GM21786 (cell line): ENCODE measurements around the gene CNGB1.
"Not testable (repeated sequence)": the region's sequence is repeated elsewhere in the genome, so short reads cannot be mapped to it uniquely, and the experiment has no call there.

ENCODE experiments used
- ATAC-seq: cut with Tn5 transposase; IDR thresholded peaks from one replicate; pipeline ENCODE4 v1.9.1; 2021; ENCODE audit not compliant: unreplicated experiment

Gene CNGB1

GRCh38 chr16:57866529-57866918 is 104.4 kb downstream of the CNGB1 start:
- no peak for ATAC-seq

DNA sequence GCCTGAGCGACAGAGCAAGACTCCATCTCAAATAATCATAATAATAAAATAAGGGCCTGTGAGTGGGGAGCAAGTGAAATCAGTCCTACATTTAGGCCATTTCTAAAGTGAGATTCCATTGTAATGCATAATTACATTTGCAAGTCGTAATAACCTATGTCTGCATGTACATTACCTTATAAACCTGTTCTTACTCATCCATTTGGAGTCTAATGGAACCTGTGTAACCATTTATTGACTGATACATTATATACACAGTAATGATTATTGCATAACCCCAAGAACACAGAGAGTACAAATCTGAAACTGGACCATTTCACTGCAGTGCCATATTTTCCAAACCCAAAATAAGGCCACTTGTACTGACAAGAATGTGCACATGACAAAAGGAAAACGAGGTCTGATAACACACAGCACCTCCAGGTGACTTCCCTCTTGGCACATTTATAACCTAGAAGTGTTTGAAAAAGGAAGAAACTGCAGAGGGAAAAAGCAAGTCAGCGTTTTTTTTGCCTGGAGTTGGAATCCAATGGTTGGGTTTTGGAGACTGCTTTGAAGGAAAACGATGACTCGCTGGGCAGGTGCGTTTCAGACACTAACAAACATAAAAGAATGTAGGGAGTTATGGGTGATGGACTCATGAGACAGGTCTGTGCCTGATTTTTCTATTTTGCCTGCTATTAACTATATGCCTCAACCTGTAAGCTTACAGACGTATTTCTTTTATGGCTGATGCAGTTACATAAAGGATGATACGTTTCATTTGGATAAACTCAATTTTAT is 105.0 kb downstream of the CNGB1 start:
- no peak for ATAC-seq

DNA sequence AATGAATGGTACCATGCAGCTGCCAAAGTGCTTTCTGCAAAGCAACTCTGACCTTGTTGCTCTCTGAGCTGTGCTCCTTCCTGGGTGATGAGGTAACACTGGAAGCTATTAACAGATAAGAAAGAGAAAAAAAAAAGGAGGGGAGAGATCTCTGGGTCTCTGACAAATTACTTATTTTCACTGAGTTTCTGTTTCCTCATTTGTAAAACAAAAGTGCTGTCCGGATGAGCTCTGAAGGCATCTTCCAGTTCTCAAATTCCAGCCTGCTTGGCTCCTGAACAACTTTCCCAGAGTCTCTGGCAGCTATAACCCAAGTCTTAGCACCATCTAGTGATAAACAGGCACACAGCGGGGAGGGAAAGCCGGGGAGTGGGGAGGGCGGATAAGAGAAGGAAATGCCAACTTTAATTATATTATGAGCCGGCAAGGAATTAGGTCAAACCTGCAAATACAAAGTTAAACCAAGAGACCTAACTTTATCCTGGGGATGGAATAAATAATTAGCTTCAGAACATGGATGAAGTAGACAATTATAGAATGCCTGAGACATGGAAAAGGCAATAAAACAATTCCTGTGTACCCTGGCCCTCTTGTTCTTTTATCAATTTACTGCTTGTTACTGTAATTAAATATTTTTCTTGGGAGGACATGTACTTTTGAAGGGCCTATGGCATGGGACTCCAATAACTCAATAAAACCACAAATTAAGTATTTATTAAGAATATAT is 107.3 kb downstream of the CNGB1 start:
- no peak for ATAC-seq

- no peak for ATAC-seq
Observed at GRCh38 chr16:57862698-57863433, 108.1 kb downstream of the CNGB1 start.

GRCh38 chr16:57859331-57859730 is 111.6 kb downstream of the CNGB1 start:
- no peak for ATAC-seq

GRCh38 chr16:57858635-57859034 is 112.3 kb downstream of the CNGB1 start:
- ATAC-seq, result no peak

DNA sequence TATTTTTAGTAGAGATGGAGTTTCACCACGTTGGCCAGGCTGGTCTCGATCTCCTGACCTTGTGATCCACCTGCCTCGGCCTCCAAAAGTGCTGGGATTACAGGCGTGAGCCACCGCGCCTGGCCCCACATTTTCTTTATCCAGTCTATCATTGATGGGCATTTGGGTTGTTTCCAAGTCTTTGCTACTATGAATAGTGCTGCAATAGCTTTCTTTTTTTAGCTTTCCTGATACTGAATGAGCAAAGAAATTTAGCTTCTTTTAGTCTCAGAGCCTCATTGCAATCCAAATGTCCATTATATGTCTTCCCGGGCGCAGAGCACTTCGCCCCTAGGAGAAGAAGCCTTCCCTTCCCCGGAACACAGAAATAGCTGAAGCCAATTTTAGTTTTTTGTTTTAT is 112.9 kb downstream of the CNGB1 start:
- ATAC-seq, result not testable (repeated sequence)

- ATAC-seq, result no peak
Observed at GRCh38 chr16:57855188-57855587, 115.7 kb downstream of the CNGB1 start.

DNA sequence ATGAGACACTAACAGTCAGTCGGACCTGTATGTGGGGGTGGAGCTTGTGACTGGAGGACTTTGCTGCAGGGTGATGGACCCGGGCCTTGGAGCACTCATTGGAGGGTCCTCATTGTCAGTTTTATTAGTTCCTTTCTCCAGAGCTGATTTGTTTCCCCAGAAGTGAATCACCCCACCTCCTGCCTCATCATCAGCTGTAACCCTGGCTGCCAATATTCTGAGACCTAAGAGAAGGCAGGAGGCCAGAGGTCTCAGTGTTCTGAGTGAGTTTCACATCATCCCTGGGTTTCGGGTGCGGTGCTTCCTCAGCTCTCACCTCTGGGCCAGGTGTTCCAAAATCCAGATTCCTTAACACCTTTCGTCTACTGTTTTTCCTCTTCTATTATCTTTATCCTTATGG is 118.7 kb downstream of the CNGB1 start:
- ATAC-seq, result no peak

- ATAC-seq, result no peak
Observed at GRCh38 chr16:57848181-57848580, 122.7 kb downstream of the CNGB1 start.

- ATAC-seq, result not testable (repeated sequence)
Observed at GRCh38 chr16:57846931-57847330, 124.0 kb downstream of the CNGB1 start.

DNA sequence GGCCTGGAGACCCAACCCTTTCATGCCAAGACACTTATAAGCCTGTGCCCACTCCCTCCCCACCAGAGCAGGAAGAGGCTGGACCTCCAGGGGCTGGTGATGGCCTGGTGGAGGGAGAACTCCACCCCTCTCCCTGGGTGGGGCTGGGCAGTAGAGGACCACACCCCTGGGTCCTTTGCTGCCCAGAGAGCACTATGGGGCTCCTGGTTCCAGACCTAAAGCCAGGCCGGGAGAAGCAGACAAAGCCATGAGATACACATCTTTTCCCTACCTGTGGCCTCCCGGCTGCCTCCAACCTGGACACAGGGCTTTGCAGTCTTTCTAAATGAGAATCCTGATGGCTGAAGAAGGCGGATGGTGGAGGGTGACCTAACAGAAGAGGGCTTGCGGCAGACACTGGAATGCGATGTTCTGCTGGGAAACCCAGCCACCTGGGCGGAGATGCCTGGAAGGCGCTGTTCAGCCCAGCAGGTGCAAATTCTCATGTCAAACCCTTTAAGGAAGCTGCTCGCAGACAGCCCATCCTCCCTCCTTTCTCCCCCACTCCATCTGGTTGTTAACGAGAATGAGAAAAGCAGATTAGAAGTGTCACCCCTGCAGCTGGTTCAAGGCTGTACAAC is 124.7 kb downstream of the CNGB1 start:
- no peak for ATAC-seq

DNA sequence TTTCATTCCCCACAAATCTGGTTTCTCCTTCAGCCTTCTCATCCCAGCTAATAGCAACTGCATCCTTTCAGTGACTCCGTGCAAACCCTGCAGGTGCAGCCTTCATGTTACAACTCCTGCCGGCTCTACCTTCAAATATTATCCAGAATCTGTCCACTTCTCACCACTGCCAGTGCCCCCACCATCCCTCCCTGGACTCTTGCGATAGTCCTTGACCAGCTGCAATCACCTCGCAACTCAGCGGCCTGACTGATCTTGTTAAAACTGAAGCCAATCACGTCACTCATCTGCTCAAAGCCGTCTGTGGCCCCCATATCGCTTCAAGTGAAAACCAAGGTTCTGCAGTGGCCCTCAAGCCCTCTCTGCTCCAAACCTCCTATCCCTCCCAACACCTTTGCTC is 125.8 kb downstream of the CNGB1 start:
- ATAC-seq, result no peak

GRCh38 chr16:57844416-57845030 is 126.4 kb downstream of the CNGB1 start:
- ATAC-seq, result no peak

GRCh38 chr16:57843400-57843799 is 127.5 kb downstream of the CNGB1 start:
- ATAC-seq, result no peak

GRCh38 chr16:57842601-57843000 is 128.3 kb downstream of the CNGB1 start:
- ATAC-seq, result no peak

GRCh38 chr16:57840833-57841232 is 130.1 kb downstream of the CNGB1 start:
- no peak for ATAC-seq

DNA sequence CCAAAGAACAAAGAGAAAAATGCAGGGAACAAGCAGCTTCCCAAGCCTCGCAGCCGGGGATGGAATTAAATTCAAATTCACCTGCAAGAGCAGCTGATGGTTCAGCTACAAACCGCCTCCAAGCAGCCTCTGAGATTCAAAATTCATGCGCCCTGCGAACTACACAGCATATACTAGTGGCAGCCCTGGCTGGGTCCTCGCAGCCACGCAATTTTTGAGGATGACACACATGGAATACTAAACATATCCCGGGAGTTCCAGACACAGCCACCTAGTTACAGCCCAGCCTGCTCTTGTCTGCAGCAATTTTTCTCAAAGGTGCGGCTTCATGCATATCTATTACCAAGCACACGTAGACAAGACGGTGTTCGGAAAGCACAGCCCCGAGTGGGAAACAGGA is 132.8 kb downstream of the CNGB1 start:
- ATAC-seq, result no peak

- no peak for ATAC-seq
Observed at GRCh38 chr16:57837305-57838125, 133.4 kb downstream of the CNGB1 start.

DNA sequence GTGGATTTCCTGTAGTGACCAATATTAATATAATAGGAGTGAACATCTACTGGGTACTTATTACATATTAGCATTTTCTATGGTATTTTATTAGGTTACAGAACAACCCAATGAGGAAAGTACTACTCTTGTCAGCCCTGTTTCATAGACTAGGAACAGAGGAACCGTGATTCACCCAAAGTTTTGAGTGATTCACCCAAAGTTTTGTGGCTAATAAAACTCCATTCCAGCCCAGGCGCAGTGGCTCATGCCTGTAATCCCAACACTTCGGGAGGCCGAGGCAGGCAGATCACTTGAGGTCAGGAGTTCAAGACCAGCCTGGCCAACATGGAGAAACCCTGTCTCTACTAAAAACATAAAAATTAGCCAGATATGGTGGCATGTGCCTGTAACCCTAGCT is 135.5 kb downstream of the CNGB1 start:
- ATAC-seq, result not testable (repeated sequence)
